GM06990 (cell line): ENCODE measurements around the gene DDX1.

ENCODE experiments used
- DNase-seq: peaks from one replicate; pipeline ENCODE4 v3.0.0-alpha.2; 2011; ENCODE audit not compliant: insufficient read length; ENCODE audit errors: extremely low read depth
- H3K27me3 ChIP-seq: replicated peaks from 2 replicates; pipeline ENCODE4 v1.6.0; 2011; ENCODE audit warnings: low read length; ENCODE audit not compliant: control insufficient read depth, insufficient read depth
- H3K36me3 ChIP-seq: 2 replicates; pipeline ENCODE4 v1.5.1; 2011; ENCODE audit warnings: low read length; ENCODE audit not compliant: control insufficient read depth, insufficient read depth
- H3K4me3 ChIP-seq: replicated peaks from 2 replicates; pipeline ENCODE4 v1.5.1; 2011; ENCODE audit warnings: low read depth, mild to moderate bottlenecking, control low read depth, low read length
- CTCF ChIP-seq: IDR thresholded peaks from 2 replicates; pipeline ENCODE4 v1.5.1; 2011; ENCODE audit warnings: low read length, control low read depth, mild to moderate bottlenecking, inconsistent platforms; ENCODE audit not compliant: insufficient read depth, poor library complexity, severe bottlenecking

DDX1 gene

GRCh38 chr2:15651367-15651727, 59.7 kb downstream of the DDX1 start:
- no peak for TF ChIP-seq CTCF
- no peak for DNase-seq
- H3K36me3 ChIP-seq = no peaks in the 10 kb centered on the region
- H3K27me3 ChIP-seq = no peaks in the 10 kb centered on the region; the same call in 1 of the 2 replicates
- no peak overlapping the region for H3K4me3 ChIP-seq

- no peak for DNase-seq
- Histone ChIP-seq H3K27me3 (no peaks in the 10 kb centered on the region; the same call in 1 of the 2 replicates), H3K36me3 (no peaks in the 10 kb centered on the region), H3K4me3 (no peak overlapping the region)
- TF ChIP-seq CTCF = no peak
These were observed 60.6 kb downstream of the DDX1 start for GRCh38 chr2:15652252-15652651.

- Histone ChIP-seq H3K4me3 (no peak overlapping the region), H3K27me3 (no peaks in the 10 kb centered on the region; the same call in 1 of the 2 replicates), H3K36me3 (no peaks in the 10 kb centered on the region)
- DNase-seq = no peak
- no peak for TF ChIP-seq CTCF
These were observed 61.1 kb downstream of the DDX1 start for GRCh38 chr2:15652801-15653200.

GRCh38 chr2:15653806-15654726, 62.4 kb downstream of the DDX1 start:
- H3K36me3 ChIP-seq = no peaks in the 10 kb centered on the region
- no peak for DNase-seq
- no peak overlapping the region for H3K4me3 ChIP-seq
- no peaks in the 10 kb centered on the region; the same call in 1 of the 2 replicates for H3K27me3 ChIP-seq
- TF ChIP-seq CTCF = no peak

DNA sequence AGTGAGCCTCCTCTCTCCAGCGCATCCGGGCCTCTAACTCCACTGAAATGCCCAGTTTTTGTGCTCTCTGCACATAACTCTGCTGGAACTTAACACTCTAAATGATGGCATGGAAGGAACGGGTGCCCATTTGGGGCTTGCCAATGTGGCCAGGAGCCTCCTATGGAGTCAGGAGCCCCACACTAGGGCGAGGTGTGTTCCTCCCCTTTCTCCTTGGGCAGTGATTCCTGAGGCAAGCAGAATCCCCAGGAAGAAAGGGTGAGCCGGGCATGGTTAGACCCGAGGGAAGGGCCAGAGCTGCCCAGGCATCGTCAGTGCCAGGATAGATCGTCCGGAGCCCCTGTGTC, 63.0 kb downstream of the DDX1 start:
- H3K36me3 ChIP-seq = no peaks in the 10 kb centered on the region
- H3K27me3 ChIP-seq = no peaks in the 10 kb centered on the region; the same call in 1 of the 2 replicates
- no peak for TF ChIP-seq CTCF
- H3K4me3 ChIP-seq = no peak overlapping the region
- no peak for DNase-seq
